NCI-H1436 treated with DMSO at 0.1 percent for 48 hours (cell line): ENCODE data around the gene SGPP2.
"Not testable (repeated sequence)": the region's sequence is repeated elsewhere in the genome, so short reads cannot be mapped to it uniquely, and the experiment has no call there.

ENCODE experiments used
- DNase-seq: peaks from one replicate; lab custom pipeline; 2025; lab: John Stamatoyannopoulos, UW

The SGPP2 gene

GRCh38 chr2:222576171-222577081 is 152.1 kb downstream of the SGPP2 start:
- DNase-seq = no peak

GRCh38 chr2:222577341-222577740 is 153.0 kb downstream of the SGPP2 start:
- DNase-seq = no peak

GRCh38 chr2:222582928-222583327 is 158.6 kb downstream of the SGPP2 start:
- no peak for DNase-seq

GRCh38 chr2:222584589-222584988 is 160.2 kb downstream of the SGPP2 start:
- DNase-seq = not testable (repeated sequence)

GRCh38 chr2:222591661-222592060 is 167.3 kb downstream of the SGPP2 start:
- no peak for DNase-seq

GRCh38 chr2:222592176-222592575 is 167.8 kb downstream of the SGPP2 start:
- DNase-seq = no peak

GRCh38 chr2:222594679-222595078 is 170.3 kb downstream of the SGPP2 start:
- no peak for DNase-seq

- DNase-seq = no peak
Observed at GRCh38 chr2:222595581-222595980, 171.2 kb downstream of the SGPP2 start.

GRCh38 chr2:222598611-222599010 is 174.3 kb downstream of the SGPP2 start:
- DNase-seq = no peak

GRCh38 chr2:222603501-222603900 is 179.2 kb downstream of the SGPP2 start:
- no peak for DNase-seq

- no peak for DNase-seq
Observed at GRCh38 chr2:222604749-222605515, 180.6 kb downstream of the SGPP2 start.

GRCh38 chr2:222606306-222606705 is 182.0 kb downstream of the SGPP2 start:
- no peak for DNase-seq

- DNase-seq = no peak
Observed at GRCh38 chr2:222608081-222608480, 183.7 kb downstream of the SGPP2 start.

- no peak for DNase-seq
Observed at GRCh38 chr2:222609381-222609780, 185.0 kb downstream of the SGPP2 start.
